Osteoblast (primary cell): ENCODE results near the gene MYOZ2. TPM values are rescaled to one million over a fixed set of nuclear protein-coding genes. Genes with fewer than 3 reads are reported as not detected.
A peak's percentile ranks its signal among the peaks of the same experiment; 100 is the strongest.

ENCODE experiments used
- DNase-seq: peaks from one replicate; pipeline ENCODE4 v3.0.0; 2011; ENCODE audit warnings: low spot score, mixed read lengths; ENCODE audit not compliant: insufficient read length; ENCODE audit errors: missing footprints
- H2AFZ ChIP-seq: 2 replicates; pipeline ENCODE4 v1.6.0; 2011; ENCODE audit warnings: mild to moderate bottlenecking, low read length
- H3K27ac ChIP-seq: 2 replicates; pipeline ENCODE4 v1.5.1; 2011; ENCODE audit warnings: mild to moderate bottlenecking, low read depth, low read length, moderate library complexity
- H3K27me3 ChIP-seq: 2 replicates; pipeline ENCODE4 v1.6.0; 2012; ENCODE audit warnings: mild to moderate bottlenecking, control low read depth, inconsistent platforms, low read length, moderate library complexity; ENCODE audit not compliant: insufficient read depth
- H3K36me3 ChIP-seq: 2 replicates; pipeline ENCODE4 v1.5.1; 2011; ENCODE audit warnings: mild to moderate bottlenecking, low read length, control low read depth, moderate library complexity; ENCODE audit not compliant: insufficient read depth
- H3K4me1 ChIP-seq: 2 replicates; pipeline ENCODE4 v1.5.1; 2011; ENCODE audit warnings: mild to moderate bottlenecking, low read length, control low read depth, moderate library complexity; ENCODE audit not compliant: insufficient read depth
- H3K4me2 ChIP-seq: 2 replicates; pipeline ENCODE4 v1.6.0; 2011; ENCODE audit warnings: mild to moderate bottlenecking, low read length; ENCODE audit not compliant: insufficient read depth
- H3K4me3 ChIP-seq: fragments of 200-600 bp; sonication (generic); 3 replicates; pipeline ENCODE4 v1.5.1; 2012; ENCODE audit warnings: mild to moderate bottlenecking, low read length, inconsistent platforms; ENCODE audit not compliant: insufficient read depth
- H3K79me2 ChIP-seq: 2 replicates; pipeline ENCODE4 v1.6.0; 2012; ENCODE audit warnings: mild to moderate bottlenecking, low read length, control low read depth, inconsistent platforms; ENCODE audit not compliant: insufficient read depth
- H3K9me3 ChIP-seq: 2 replicates; pipeline ENCODE4 v1.5.1; 2011; ENCODE audit warnings: low read depth, low read length, control low read depth
- H4K20me1 ChIP-seq: 2 replicates; pipeline ENCODE4 v1.6.0; 2012; ENCODE audit warnings: mild to moderate bottlenecking, low read length, control low read depth; ENCODE audit not compliant: insufficient read depth
- total RNA-seq: library from RNA; depleted of rRNA; stranded (reverse); fragments of >200 nt; gene quantifications from 2 replicates; pipeline ENCODE4 v1.2.3, GENCODE V29; 2012
- TF ChIP-seq, protein P1 (sequence below): IDR thresholded peaks from 2 replicates; pipeline ENCODE4 v1.5.1; 2011; ENCODE audit warnings: mild to moderate bottlenecking, low read depth, low read length, moderate library complexity; ENCODE audit errors: extremely low read depth

Gene MYOZ2
- total RNA-seq, 1 donor, result 0.36 TPM

DNA sequence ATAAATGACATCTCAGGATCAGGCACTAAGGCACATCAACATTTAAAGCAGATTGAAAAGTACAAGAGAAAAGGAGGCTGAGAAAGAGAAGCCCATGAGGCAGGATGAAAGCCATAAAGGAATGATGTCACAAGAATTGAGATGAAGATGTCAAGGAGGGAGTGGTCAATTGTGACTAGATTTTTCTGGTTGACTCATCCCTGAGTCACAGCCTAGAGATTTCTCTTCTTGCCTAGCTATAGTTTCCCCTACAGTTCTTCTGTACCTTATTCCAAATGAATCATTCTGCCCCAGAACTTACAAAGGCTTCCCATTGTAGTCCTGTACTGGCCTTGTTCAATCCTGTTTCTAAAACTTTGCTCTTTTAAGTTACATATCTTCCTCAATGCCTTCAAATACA lies 73.4 kb downstream of the MYOZ2 start:
- Histone ChIP-seq H2AFZ (peak overlapping the region; percentile 43), H3K27me3 (no peaks in the 10 kb centered on the region), H3K9me3 (no peaks in the 10 kb centered on the region), H3K4me3 (no peak overlapping the region), H3K36me3 (no peaks in the 10 kb centered on the region), H3K79me2 (peaks cover 15% of the 10 kb centered on the region), H3K4me1 (peaks cover 30% of the 10 kb centered on the region), H3K4me2 (peak overlapping the region; percentile 37), H3K27ac (peak overlapping the region; percentile 80), H4K20me1 (no peaks in the 10 kb centered on the region)
- TF ChIP-seq, protein P1, sequence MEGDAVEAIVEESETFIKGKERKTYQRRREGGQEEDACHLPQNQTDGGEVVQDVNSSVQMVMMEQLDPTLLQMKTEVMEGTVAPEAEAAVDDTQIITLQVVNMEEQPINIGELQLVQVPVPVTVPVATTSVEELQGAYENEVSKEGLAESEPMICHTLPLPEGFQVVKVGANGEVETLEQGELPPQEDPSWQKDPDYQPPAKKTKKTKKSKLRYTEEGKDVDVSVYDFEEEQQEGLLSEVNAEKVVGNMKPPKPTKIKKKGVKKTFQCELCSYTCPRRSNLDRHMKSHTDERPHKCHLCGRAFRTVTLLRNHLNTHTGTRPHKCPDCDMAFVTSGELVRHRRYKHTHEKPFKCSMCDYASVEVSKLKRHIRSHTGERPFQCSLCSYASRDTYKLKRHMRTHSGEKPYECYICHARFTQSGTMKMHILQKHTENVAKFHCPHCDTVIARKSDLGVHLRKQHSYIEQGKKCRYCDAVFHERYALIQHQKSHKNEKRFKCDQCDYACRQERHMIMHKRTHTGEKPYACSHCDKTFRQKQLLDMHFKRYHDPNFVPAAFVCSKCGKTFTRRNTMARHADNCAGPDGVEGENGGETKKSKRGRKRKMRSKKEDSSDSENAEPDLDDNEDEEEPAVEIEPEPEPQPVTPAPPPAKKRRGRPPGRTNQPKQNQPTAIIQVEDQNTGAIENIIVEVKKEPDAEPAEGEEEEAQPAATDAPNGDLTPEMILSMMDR, result no peak
- DNase-seq, result peak; percentile 88

DNA sequence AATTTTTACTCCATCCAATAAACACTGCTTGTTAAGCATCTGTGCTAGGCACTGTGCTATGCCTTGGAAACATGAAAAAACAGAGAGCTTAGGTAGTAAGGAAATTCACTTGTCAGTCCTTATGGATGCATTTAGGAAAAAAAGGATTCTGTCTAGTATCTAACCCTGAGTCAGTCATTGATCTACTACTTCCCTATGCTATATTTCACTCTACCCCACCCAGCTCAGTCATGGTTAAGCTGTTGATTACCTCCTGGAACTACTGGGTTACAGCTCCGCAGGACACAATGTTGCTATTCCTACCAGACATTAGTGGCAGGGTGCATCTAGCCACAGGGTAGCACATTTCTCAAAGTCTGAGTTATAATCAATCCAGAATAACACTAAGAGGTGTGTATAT lies 74.0 kb downstream of the MYOZ2 start:
- peak overlapping the region; percentile 43 for H2AFZ ChIP-seq
- peak overlapping the region; percentile 37 for H3K4me2 ChIP-seq
- no peaks in the 10 kb centered on the region for H3K9me3 ChIP-seq
- H3K27ac ChIP-seq, result peak overlapping the region; percentile 80
- H3K4me1 ChIP-seq, result peaks cover 32% of the 10 kb centered on the region
- no peaks in the 10 kb centered on the region for H3K27me3 ChIP-seq
- no peak overlapping the region for H3K4me3 ChIP-seq
- H4K20me1 ChIP-seq, result no peaks in the 10 kb centered on the region
- TF ChIP-seq, protein P1, result no peak
- DNase-seq, result no peak
- H3K79me2 ChIP-seq, result peaks cover 19% of the 10 kb centered on the region
- no peaks in the 10 kb centered on the region for H3K36me3 ChIP-seq

DNA sequence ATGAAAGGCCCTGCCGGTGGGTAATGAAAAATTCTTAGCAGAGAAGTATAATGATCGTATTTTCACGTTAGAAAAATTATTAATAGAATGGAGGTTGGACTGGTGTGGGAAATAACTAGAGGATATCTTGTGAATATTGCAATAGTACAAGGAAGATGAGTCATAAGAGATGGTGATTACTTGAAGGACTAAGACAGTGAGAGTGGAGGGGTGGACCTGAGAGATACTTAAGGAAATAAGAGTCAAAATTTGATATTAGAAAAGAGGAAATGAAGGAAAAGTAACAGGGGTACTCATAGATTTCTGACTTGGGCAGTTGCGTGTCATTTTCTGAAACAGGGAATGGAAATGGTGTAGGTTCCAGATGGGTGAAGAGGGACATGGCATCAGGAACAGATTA lies 75.1 kb downstream of the MYOZ2 start:
- no peak overlapping the region for H2AFZ ChIP-seq
- DNase-seq, result peak; percentile 46
- TF ChIP-seq, protein P1, result no peak
- no peaks in the 10 kb centered on the region for H4K20me1 ChIP-seq
- peaks cover 29% of the 10 kb centered on the region for H3K79me2 ChIP-seq
- H3K9me3 ChIP-seq, result no peaks in the 10 kb centered on the region
- no peaks in the 10 kb centered on the region for H3K36me3 ChIP-seq
- peak overlapping the region; percentile 99 for H3K4me2 ChIP-seq
- H3K4me1 ChIP-seq, result peaks cover 36% of the 10 kb centered on the region
- H3K27ac ChIP-seq, result peak overlapping the region; percentile 97
- H3K27me3 ChIP-seq, result no peaks in the 10 kb centered on the region
- no peak overlapping the region for H3K4me3 ChIP-seq

DNA sequence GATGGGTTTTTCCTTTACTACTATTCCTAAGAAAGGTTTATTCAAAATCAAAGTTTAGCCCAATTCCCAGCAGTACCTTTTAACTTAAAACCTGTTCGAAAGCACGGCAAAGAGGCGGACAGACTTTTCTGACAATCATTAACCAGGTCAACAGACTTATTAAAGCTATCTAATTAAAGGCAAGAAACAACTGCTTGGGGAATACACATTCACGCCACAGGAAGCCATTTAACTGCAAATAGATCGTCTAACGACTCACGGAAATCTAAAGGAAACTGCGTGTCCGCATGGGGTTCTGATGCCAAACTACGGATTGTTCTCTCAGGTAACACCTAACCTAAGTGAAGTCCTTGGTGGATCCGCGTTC lies 76.2 kb downstream of the MYOZ2 start:
- Histone ChIP-seq H3K79me2 (peaks cover 38% of the 10 kb centered on the region), H2AFZ (peak overlapping the region; percentile 94), H3K4me1 (peaks cover 36% of the 10 kb centered on the region), H3K4me3 (peak overlapping the region; percentile 87), H3K9me3 (no peaks in the 10 kb centered on the region), H3K36me3 (no peaks in the 10 kb centered on the region), H3K27me3 (no peaks in the 10 kb centered on the region), H4K20me1 (no peaks in the 10 kb centered on the region), H3K27ac (peak overlapping the region; percentile 97), H3K4me2 (peak overlapping the region; percentile 99)
- TF ChIP-seq, protein P1, result no peak
- no peak for DNase-seq
